A549 (cell line): ENCODE data around the gene METTL9. TPM values are rescaled to one million over a fixed set of nuclear protein-coding genes. Genes with fewer than 3 reads are reported as not detected.

Source experiments
- ATAC-seq, 2 experiments: fragments of 200-7000 bp in 1 of 2; fragments of >200 bp in 1 of 2; cut with Nextera tagmentation in 1 of 2; cut with Tn5 transposase in 1 of 2; 3 replicates each; pipeline versions ENCODE4 v1.8.0 to v1.9.1; 2018 to 2020; ENCODE audit warnings: mild to moderate bottlenecking in 1 of 2, moderate library complexity in 1 of 2
- CTCF ChIA-PET: fragments of 300-600 bp; sonication (Branson Sonifier 250); formaldehyde crosslinking; extraction: SDS; loops from one replicate; lab custom pipeline; 2021; ENCODE audit warnings: antibody characterized with exemption, inconsistent platforms; lab: Yijun Ruan, JAX
- POLR2A ChIA-PET: fragments of 350-600 bp; formaldehyde crosslinking; extraction: SDS; loops from one replicate; lab custom pipeline; 2021; ENCODE audit warnings: antibody characterized with exemption, inconsistent platforms; lab: Yijun Ruan, JAX
- DNase-seq, 2 experiments: peaks; one replicate each; pipeline versions ENCODE4 v3.0.0 to v3.0.0-alpha.2; 2011 to 2016; ENCODE audit warnings: low read depth in 1 of 2, low spot score in 1 of 2
- FAIRE-seq: peaks from 2 replicates; lab custom pipeline; 2011; peaks lifted over from hg19 to GRCh38; lab: Jason Lieb, UNC
- H3K27ac ChIP-seq, 2 experiments: fragments of >200 bp; sonication (Bioruptor Twin); formaldehyde crosslinking; 3 replicates each; pipeline ENCODE4 v1.5.1; 2016 to 2017
- H3K4me1 ChIP-seq: fragments of >200 bp; sonication (Bioruptor Twin); formaldehyde crosslinking; 3 replicates; pipeline ENCODE4 v1.6.1; 2016
- H3K4me2 ChIP-seq: fragments of >200 bp; sonication (Bioruptor Twin); formaldehyde crosslinking; 3 replicates; pipeline ENCODE4 v1.6.1; 2016
- H3K4me3 ChIP-seq: fragments of >200 bp; sonication (Bioruptor Twin); formaldehyde crosslinking; 3 replicates; pipeline ENCODE4 v1.5.1; 2016
- H3K9me3 ChIP-seq: fragments of >200 bp; sonication (Bioruptor Twin); formaldehyde crosslinking; 3 replicates; pipeline ENCODE4 v1.6.1; 2016
- ATOH8 ChIP-seq: fragments of 250-450 bp; sonication (Bioruptor Pico); IDR thresholded peaks from 2 replicates; pipeline ENCODE4 v1.5.0; 2020; ENCODE audit warnings: low read depth, mild to moderate bottlenecking, moderate library complexity
- CBX2 ChIP-seq: fragments of 200-600 bp; sonication (generic); IDR thresholded peaks from 2 replicates; pipeline ENCODE4 v1.6.1; 2016; ENCODE audit warnings: low read depth, mild to moderate bottlenecking, borderline replicate concordance
- CBX8 ChIP-seq: fragments of 200-600 bp; sonication (generic); IDR thresholded peaks from 2 replicates; pipeline ENCODE4 v1.6.1; 2016
- CEBPB ChIP-seq, 2 experiments: fragments of >200 bp in 1 of 2; sonication (Bioruptor Twin) in 1 of 2; formaldehyde crosslinking in 1 of 2; IDR thresholded peaks; 2 replicates each; pipeline ENCODE4 v1.6.1; 2012 to 2016
- CTCF ChIP-seq: fragments of >200 bp; sonication (Bioruptor Twin); formaldehyde crosslinking; IDR thresholded peaks from 3 replicates; pipeline ENCODE4 v1.5.1; 2016
- ELK1 ChIP-seq: fragments of 150-350 bp; IDR thresholded peaks from 2 replicates; pipeline ENCODE4 v1.6.1; 2014; ENCODE audit warnings: low read depth, mild to moderate bottlenecking, low read length
- FOSB ChIP-seq: fragments of 250-450 bp; sonication (Bioruptor Pico); IDR thresholded peaks from 2 replicates; pipeline ENCODE4 v1.5.0; 2020; ENCODE audit warnings: mild to moderate bottlenecking, moderate library complexity
- FOSL2 ChIP-seq, 2 experiments: fragments of 450-650 bp in 1 of 2; fragments of >200 bp in 1 of 2; sonication (Bioruptor Twin) in 1 of 2; formaldehyde crosslinking; IDR thresholded peaks; 2 replicates each; pipeline versions ENCODE4 v1.5.0 to v1.6.1; 2016 to 2020; ENCODE audit warnings: mild to moderate bottlenecking in 1 of 2, moderate library complexity in 1 of 2
- FOXS1 ChIP-seq: fragments of 250-450 bp; sonication (Bioruptor Pico); IDR thresholded peaks from 2 replicates; pipeline ENCODE4 v1.5.0; 2020; ENCODE audit warnings: mild to moderate bottlenecking, moderate library complexity
- HDAC2 ChIP-seq: fragments of 200-600 bp; sonication (generic); IDR thresholded peaks from 2 replicates; pipeline ENCODE4 v1.6.1; 2016
- HEYL ChIP-seq: fragments of 250-450 bp; sonication (Bioruptor Pico); IDR thresholded peaks from 2 replicates; pipeline ENCODE4 v1.8.0; 2021; ENCODE audit warnings: mild to moderate bottlenecking, moderate library complexity
- HOXA7 ChIP-seq: fragments of 250-450 bp; sonication (Bioruptor Pico); IDR thresholded peaks from 2 replicates; pipeline ENCODE4 v1.5.0; 2020; ENCODE audit warnings: mild to moderate bottlenecking, moderate library complexity
- HOXB13 ChIP-seq: fragments of 250-450 bp; sonication (Bioruptor Pico); IDR thresholded peaks from 2 replicates; pipeline ENCODE4 v1.5.0; 2020; ENCODE audit warnings: low read depth, mild to moderate bottlenecking, moderate library complexity
- KDM1A ChIP-seq: fragments of 200-600 bp; sonication (generic); IDR thresholded peaks from 2 replicates; pipeline ENCODE4 v1.6.1; 2016; ENCODE audit warnings: low read depth, mild to moderate bottlenecking
- KDM5A ChIP-seq: fragments of 200-600 bp; sonication (generic); IDR thresholded peaks from 2 replicates; pipeline ENCODE4 v1.6.1; 2016; ENCODE audit warnings: antibody characterized with exemption, mild to moderate bottlenecking
- MAFK ChIP-seq: fragments of 450-650 bp; IDR thresholded peaks from 2 replicates; pipeline ENCODE4 v1.6.1; 2014; ENCODE audit not compliant: partially characterized antibody
- MAX ChIP-seq: IDR thresholded peaks from 2 replicates; pipeline ENCODE4 v1.6.1; 2012
- MAZ ChIP-seq: fragments of 150-350 bp; IDR thresholded peaks from 2 replicates; pipeline ENCODE4 v1.6.1; 2014; ENCODE audit warnings: antibody characterized with exemption, low read depth, low read length, borderline replicate concordance
- MYC ChIP-seq: IDR thresholded peaks from 2 replicates; pipeline ENCODE4 v1.6.1; 2012; ENCODE audit warnings: mild to moderate bottlenecking, inconsistent platforms, low read length, improper control_type of control experiment, borderline replicate concordance
- NPAS2 ChIP-seq: fragments of 250-450 bp; sonication (Bioruptor Pico); IDR thresholded peaks from 2 replicates; pipeline ENCODE4 v1.8.0; 2022; ENCODE audit warnings: mild to moderate bottlenecking, moderate library complexity, borderline replicate concordance
- POLR2A ChIP-seq: IDR thresholded peaks from 2 replicates; pipeline ENCODE4 v1.6.1; 2012; ENCODE audit warnings: mild to moderate bottlenecking, low read length
- POLR2AphosphoS2 ChIP-seq: conservative IDR thresholded peaks from 2 replicates; pipeline ENCODE4 v1.6.1; 2012; ENCODE audit warnings: low read length, improper control_type of control experiment, inconsistent platforms
- REST ChIP-seq: fragments of 200-600 bp; sonication (generic); IDR thresholded peaks from 2 replicates; pipeline ENCODE4 v1.6.1; 2016; ENCODE audit warnings: antibody characterized with exemption, mild to moderate bottlenecking, moderate library complexity
- RFX5 ChIP-seq: fragments of 450-650 bp; IDR thresholded peaks from 2 replicates; pipeline ENCODE4 v1.7.1; 2014; ENCODE audit warnings: antibody characterized with exemption, mild to moderate bottlenecking, moderate library complexity
- RNF2 ChIP-seq: fragments of 200-600 bp; sonication (generic); IDR thresholded peaks from 2 replicates; pipeline ENCODE4 v1.6.1; 2016; ENCODE audit warnings: low read depth, mild to moderate bottlenecking, antibody characterized with exemption, moderate library complexity, borderline replicate concordance
- SMC3 ChIP-seq: fragments of >200 bp; sonication (Bioruptor Twin); formaldehyde crosslinking; IDR thresholded peaks from 3 replicates; pipeline ENCODE4 v1.6.1; 2018; ENCODE audit warnings: inconsistent platforms
- SREBF2 ChIP-seq: fragments of 450-650 bp; IDR thresholded peaks from 2 replicates; pipeline ENCODE4 v1.6.1; 2014; ENCODE audit warnings: mild to moderate bottlenecking, moderate library complexity
- USF2 ChIP-seq: fragments of 450-650 bp; IDR thresholded peaks from 2 replicates; pipeline ENCODE4 v1.6.1; 2014; ENCODE audit warnings: antibody characterized with exemption
- ZC3H11A ChIP-seq: fragments of 450-650 bp; IDR thresholded peaks from 2 replicates; pipeline ENCODE4 v1.6.1; 2014; ENCODE audit warnings: antibody characterized with exemption, mild to moderate bottlenecking
- WGBS: methylation state at CpG from one replicate; pipeline ENCODE4 v1.1.6; 2017; ENCODE audit errors: missing lambda C conversion rate; 5-methylcytosine and 5-hydroxymethylcytosine counted together
- polyA plus RNA-seq, 4 experiments: library from polyadenylated mRNA; depleted of rRNA in 3 of 4; stranded (reverse); fragments of >200 nt; fragmentation: RNase III in 1 of 4; extraction: RNeasy Plus Mini Kit Qiagen cat#74134 plus additional on column Dnase treatment in 1 of 4; gene quantifications; 2 replicates in 3 of 4; 3 replicates in 1 of 4; pipeline ENCODE4 v1.2.3, GENCODE V29; 2011 to 2017

The METTL9 gene
- polyA plus RNA-seq, 2 of the 4 experiments (the other 2 are of a cell fraction), result 72.2 to 124 TPM

- DNase-seq (no peak), FAIRE-seq (no peak), ATAC-seq (no peak)
- peak overlapping the region; percentile 6; the same call in 1 of the 3 replicates for H3K4me2 ChIP-seq
- TF ChIP-seq SMC3 (no peak), POLR2AphosphoS2 (no peak), NPAS2 (CRISPR knock-in tag) (no peak), HOXA7 (no peak), HOXB13 (CRISPR knock-in tag) (no peak), HEYL (CRISPR knock-in tag) (no peak), ZC3H11A (no peak), CBX8 (no peak), FOXS1 (CRISPR knock-in tag) (no peak), HDAC2 (no peak), MAX (no peak), RFX5 (no peak), SREBF2 (no peak), POLR2A (no peak), FOSL2 (IDR thresholded peaks at IDR 0.05) (no peak), FOSL2 (CRISPR knock-in tag; IDR thresholded peaks at IDR 0.05) (no peak), RNF2 (no peak)
- CTCF ChIA-PET, result interaction anchor here (0.8 to 0.9 kb wide), 3 partner anchors 13 to 62 kb away, joined by 3 read pairs; no protein-coding TSS in a partner anchor
- 36% methylated on average over 1 of the region's 1 CpG for WGBS
- H3K9me3 ChIP-seq, result peaks cover 2% of the 10 kb centered on the region; the same call in 2 of the 3 replicates
- H3K4me3 ChIP-seq, result no peak overlapping the region
- no peak overlapping the region for H3K27ac ChIP-seq
- POLR2A ChIA-PET, result no interaction called here
- peaks cover 22% of the 10 kb centered on the region for H3K4me1 ChIP-seq
Measured at GRCh38 chr16:21625026-21625425, 25.6 kb downstream of the METTL9 start.

- WGBS, result 53% methylated on average over 6 of the region's 6 CpGs
- H3K4me2 ChIP-seq, result peak overlapping the region; percentile 14; the same call in 2 of the 3 replicates
- ChIA-PET CTCF (interaction anchor here (0.8 to 4.5 kb wide), 2 partner anchors 13 to 82 kb away, joined by 3 to 17 read pairs; no protein-coding TSS in a partner anchor), POLR2A (no interaction called here)
- H3K4me1 ChIP-seq, result peaks cover 22% of the 10 kb centered on the region
- peak overlapping the region in 1 of 2 experiments; percentile 25; a peak in 4 of 6 replicates for H3K27ac ChIP-seq
- FAIRE-seq, result no peak
- H3K9me3 ChIP-seq, result peaks cover 2% of the 10 kb centered on the region; the same call in 2 of the 3 replicates
- H3K4me3 ChIP-seq, result no peak overlapping the region
- DNase-seq, result peak in 1 of 2 experiments; percentile 46
- peak; percentile 70 to 74; a peak in 5 of 6 replicates for ATAC-seq
- TF ChIP-seq CEBPB (IDR thresholded peaks at IDR 0.05), result no peak; a peak in 1 of 4 replicates
- no peak for TF ChIP-seq KDM1A
- no peak for TF ChIP-seq REST
- TF ChIP-seq ELK1, result no peak
- no peak for TF ChIP-seq CTCF
- no peak for TF ChIP-seq MAFK
- no peak for TF ChIP-seq KDM5A
- TF ChIP-seq FOSL2 (IDR thresholded peaks at IDR 0.05), result no peak
- no peak for TF ChIP-seq FOSL2 (CRISPR knock-in tag; IDR thresholded peaks at IDR 0.05)
- no peak for TF ChIP-seq MAZ
- TF ChIP-seq USF2, result no peak
- no peak for TF ChIP-seq MYC
- no peak for TF ChIP-seq ATOH8 (CRISPR knock-in tag)
- no peak for TF ChIP-seq FOSB (CRISPR knock-in tag)
- no peak for TF ChIP-seq CBX2
Measured at GRCh38 chr16:21626659-21627277, 27.4 kb downstream of the METTL9 start.
